Liver (tissue), 3 donors: Measurements from ENCODE around the gene IFT52.

Source experiments
- CTCF ChIP-seq: fragments of 150-350 bp; IDR thresholded peaks from 2 replicates; pipeline ENCODE4 v1.5.1; 2017; ENCODE audit warnings: improper control_type of control experiment, low read depth, low read length; ENCODE audit not compliant: missing input control
- EGR1 ChIP-seq, 2 donors: IDR thresholded peaks; 2 replicates each; pipeline ENCODE4 v1.6.1; 2016 to 2018; ENCODE audit warnings: antibody characterized with exemption in 2 of 2, low read depth in 2 of 2
- FOXA1 ChIP-seq: IDR thresholded peaks from 2 replicates; pipeline ENCODE4 v1.6.1; 2016; ENCODE audit warnings: antibody characterized with exemption
- GABPA ChIP-seq, 2 donors: IDR thresholded peaks in 1 of 2; conservative IDR thresholded peaks in 1 of 2; 2 replicates each; pipeline ENCODE4 v1.6.1; 2016; ENCODE audit warnings: antibody characterized with exemption in 2 of 2, mild to moderate bottlenecking in 1 of 2, moderate library complexity in 1 of 2
- HNF4G ChIP-seq: IDR thresholded peaks from 2 replicates; pipeline ENCODE4 v1.6.1; 2016; ENCODE audit warnings: antibody characterized with exemption
- MAX ChIP-seq: IDR thresholded peaks from 2 replicates; pipeline ENCODE4 v1.6.1; 2016; ENCODE audit warnings: antibody characterized with exemption
- NR2F2 ChIP-seq: IDR thresholded peaks from 2 replicates; pipeline ENCODE4 v1.6.1; 2016; ENCODE audit warnings: antibody characterized with exemption
- RAD21 ChIP-seq, 2 donors: IDR thresholded peaks; 2 replicates each; pipeline ENCODE4 v1.6.1; 2016; ENCODE audit warnings: antibody characterized with exemption in 2 of 2, mild to moderate bottlenecking in 2 of 2
- RXRA ChIP-seq, 2 donors: IDR thresholded peaks; 2 replicates each; pipeline ENCODE4 v1.6.1; 2017 to 2018; ENCODE audit warnings: antibody characterized with exemption in 2 of 2, mild to moderate bottlenecking in 1 of 2
- SP1 ChIP-seq: IDR thresholded peaks from 2 replicates; pipeline ENCODE4 v1.6.1; 2018; ENCODE audit warnings: antibody characterized with exemption, mild to moderate bottlenecking
- TAF1 ChIP-seq: conservative IDR thresholded peaks from 2 replicates; pipeline ENCODE4 v1.6.1; 2016; ENCODE audit warnings: antibody characterized with exemption, mild to moderate bottlenecking
- YY1 ChIP-seq: IDR thresholded peaks from 2 replicates; pipeline ENCODE4 v1.6.1; 2016; ENCODE audit warnings: antibody characterized with exemption, mild to moderate bottlenecking
- TF ChIP-seq, protein P1 (sequence below): IDR thresholded peaks from 2 replicates; pipeline ENCODE4 v1.6.1; 2016; ENCODE audit warnings: antibody characterized with exemption, mild to moderate bottlenecking
- TF ChIP-seq, protein P2 (sequence below): IDR thresholded peaks from 2 replicates; pipeline ENCODE4 v1.6.1; 2016; ENCODE audit warnings: antibody characterized with exemption
- donor health status: healthy.
- donor health status: healthy.

DNA sequence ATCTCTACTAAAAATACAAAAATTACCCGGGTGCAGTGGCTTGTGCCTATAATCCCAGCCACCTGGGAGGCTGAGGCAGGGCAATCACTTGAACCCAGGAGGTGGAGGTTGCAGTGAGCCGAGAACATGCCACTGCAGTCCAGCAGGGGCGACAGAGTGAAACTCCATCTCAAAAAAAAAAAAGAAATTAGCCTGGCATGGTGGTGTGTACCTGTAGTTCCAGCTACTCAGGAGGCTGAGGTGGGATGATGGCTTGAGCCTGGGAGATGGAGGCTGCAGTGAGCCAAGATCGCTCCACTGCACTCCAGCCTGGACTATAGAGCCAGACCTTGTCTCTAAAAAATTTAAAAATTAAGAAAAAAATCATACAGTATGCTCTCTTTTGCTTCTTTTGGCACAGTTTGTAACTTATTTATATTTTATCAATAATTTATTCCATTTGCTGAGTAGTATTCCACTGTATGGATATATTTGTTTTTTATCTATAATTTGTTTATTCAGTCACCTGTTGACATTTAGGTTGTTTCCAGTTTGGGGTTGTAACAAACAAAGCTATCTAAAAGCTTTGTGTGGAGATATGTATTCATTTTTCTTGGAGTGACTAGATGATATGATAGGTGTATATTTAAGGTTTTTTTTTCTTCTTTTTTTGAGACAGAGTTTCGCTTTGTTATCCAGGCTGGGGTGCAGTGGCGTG, 68.1 kb downstream of the IFT52 start:
- TF ChIP-seq CTCF (no peak), GABPA (IDR thresholded peaks at IDR 0.05 in 1 of 2, conservative IDR thresholded peaks at IDR 0.05 in 1 of 2) (no peak), SP1 (no peak), TAF1 (no peak), HNF4G (no peak), EGR1 (IDR thresholded peaks at IDR 0.05; ENCODE audit: low read depth in 2 of 2) (no peak), RXRA (IDR thresholded peaks at IDR 0.05) (no peak), RAD21 (IDR thresholded peaks at IDR 0.05) (no peak), MAX (no peak), YY1 (no peak), FOXA1 (no peak), NR2F2 (no peak)
- TF ChIP-seq, protein P1, sequence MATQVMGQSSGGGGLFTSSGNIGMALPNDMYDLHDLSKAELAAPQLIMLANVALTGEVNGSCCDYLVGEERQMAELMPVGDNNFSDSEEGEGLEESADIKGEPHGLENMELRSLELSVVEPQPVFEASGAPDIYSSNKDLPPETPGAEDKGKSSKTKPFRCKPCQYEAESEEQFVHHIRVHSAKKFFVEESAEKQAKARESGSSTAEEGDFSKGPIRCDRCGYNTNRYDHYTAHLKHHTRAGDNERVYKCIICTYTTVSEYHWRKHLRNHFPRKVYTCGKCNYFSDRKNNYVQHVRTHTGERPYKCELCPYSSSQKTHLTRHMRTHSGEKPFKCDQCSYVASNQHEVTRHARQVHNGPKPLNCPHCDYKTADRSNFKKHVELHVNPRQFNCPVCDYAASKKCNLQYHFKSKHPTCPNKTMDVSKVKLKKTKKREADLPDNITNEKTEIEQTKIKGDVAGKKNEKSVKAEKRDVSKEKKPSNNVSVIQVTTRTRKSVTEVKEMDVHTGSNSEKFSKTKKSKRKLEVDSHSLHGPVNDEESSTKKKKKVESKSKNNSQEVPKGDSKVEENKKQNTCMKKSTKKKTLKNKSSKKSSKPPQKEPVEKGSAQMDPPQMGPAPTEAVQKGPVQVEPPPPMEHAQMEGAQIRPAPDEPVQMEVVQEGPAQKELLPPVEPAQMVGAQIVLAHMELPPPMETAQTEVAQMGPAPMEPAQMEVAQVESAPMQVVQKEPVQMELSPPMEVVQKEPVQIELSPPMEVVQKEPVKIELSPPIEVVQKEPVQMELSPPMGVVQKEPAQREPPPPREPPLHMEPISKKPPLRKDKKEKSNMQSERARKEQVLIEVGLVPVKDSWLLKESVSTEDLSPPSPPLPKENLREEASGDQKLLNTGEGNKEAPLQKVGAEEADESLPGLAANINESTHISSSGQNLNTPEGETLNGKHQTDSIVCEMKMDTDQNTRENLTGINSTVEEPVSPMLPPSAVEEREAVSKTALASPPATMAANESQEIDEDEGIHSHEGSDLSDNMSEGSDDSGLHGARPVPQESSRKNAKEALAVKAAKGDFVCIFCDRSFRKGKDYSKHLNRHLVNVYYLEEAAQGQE = no peak
- TF ChIP-seq, protein P2, sequence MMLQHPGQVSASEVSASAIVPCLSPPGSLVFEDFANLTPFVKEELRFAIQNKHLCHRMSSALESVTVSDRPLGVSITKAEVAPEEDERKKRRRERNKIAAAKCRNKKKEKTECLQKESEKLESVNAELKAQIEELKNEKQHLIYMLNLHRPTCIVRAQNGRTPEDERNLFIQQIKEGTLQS = no peak
